ENCODE measurements around the gene BICD1. TPM values are rescaled to one million over a fixed set of nuclear protein-coding genes. Genes with fewer than 3 reads are reported as not detected.

Gene BICD1
- total and polyA plus RNA-seq, 2 of the 13 experiments (the other 11 are each of a cell fraction or from before 2014, with no cell fraction given): 4.5 to 5.2 TPM

DNA sequence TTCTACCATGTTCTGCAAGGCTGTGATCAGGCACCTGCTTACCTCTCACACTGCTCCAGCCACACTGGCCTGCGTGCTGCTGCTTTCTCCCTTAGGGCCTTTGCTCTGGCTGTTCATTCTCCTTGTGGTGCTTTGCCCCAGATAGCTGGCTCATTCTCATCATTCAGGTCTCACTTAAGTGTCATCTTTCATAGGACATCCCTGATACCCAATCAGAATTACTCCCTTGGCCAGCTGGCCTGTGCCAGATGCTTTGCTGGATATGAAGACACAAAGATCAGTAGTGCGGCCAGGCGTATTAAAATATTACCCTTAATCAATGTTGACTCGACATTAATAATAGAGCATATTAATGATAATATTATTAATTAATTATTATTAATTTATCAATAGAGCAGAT lies 148.9 kb downstream of the BICD1 start:
- in situ Hi-C loops (cut with HindIII; ENCODE audit: extremely low pct_ligation_motif_present, low pct_unique_long_range_greater_than_20kb): no loop called here

More for the DNA sequence above, 148.9 kb downstream of the BICD1 start:
- Histone ChIP-seq H3K36me3 (replicated peaks in 1 of 2; ENCODE audit: control insufficient read depth in 1 of 2, insufficient read depth in 2 of 2, low read length in 2 of 2) (no peaks in the 10 kb centered on the region), H3K27ac (ENCODE audit: extremely low read length, insufficient read depth, low read length) (no peak overlapping the region), H3K4me2 (ENCODE audit: low read depth, low read length) (no peak overlapping the region), H3K9me3 (ENCODE audit: low read length) (no peaks in the 10 kb centered on the region), H3K4me3 (replicated peaks in 1 of 3; ENCODE audit: insufficient read depth in 1 of 3, low read depth in 2 of 3, low read length in 3 of 3) (no peak overlapping the region), H3K4me1 (ENCODE audit: insufficient read depth, low read length) (no peaks in the 10 kb centered on the region), H2AFZ (ENCODE audit: low read length) (no peak overlapping the region), H3K27me3 (ENCODE audit: control insufficient read depth in 1 of 2, insufficient read depth in 2 of 2, low read length in 2 of 2) (no peaks in the 10 kb centered on the region), H3K79me2 (ENCODE audit: insufficient read depth, low read length) (no peaks in the 10 kb centered on the region), H3K9ac (ENCODE audit: insufficient read depth, low read depth, low read length) (no peak overlapping the region), H4K20me1 (ENCODE audit: insufficient read depth, low read length) (no peaks in the 10 kb centered on the region)
- DNase-seq (ENCODE audit: low spot score) (no peak), ATAC-seq (no peak), FAIRE-seq (no peak)
- CTCF ChIA-PET (ENCODE audit: low intra/inter-chr PET ratio, low total read pairs): no interaction called here
- no TSS peak for BruUV-seq (replicated peaks)
- TF ChIP-seq MAFF (IDR thresholded peaks at IDR 0.05; ENCODE audit: low read depth, low read length): no peak
- TF ChIP-seq ZSCAN12 (CRISPR knock-in tag; IDR thresholded peaks at IDR 0.05): no peak
- TF ChIP-seq ZNF652 (CRISPR knock-in tag; IDR thresholded peaks at IDR 0.05; ENCODE audit: borderline replicate concordance, low read depth): no peak
- no peak for TF ChIP-seq ZNF770 (CRISPR knock-in tag; IDR thresholded peaks at IDR 0.05)
- TF ChIP-seq, protein P1, sequence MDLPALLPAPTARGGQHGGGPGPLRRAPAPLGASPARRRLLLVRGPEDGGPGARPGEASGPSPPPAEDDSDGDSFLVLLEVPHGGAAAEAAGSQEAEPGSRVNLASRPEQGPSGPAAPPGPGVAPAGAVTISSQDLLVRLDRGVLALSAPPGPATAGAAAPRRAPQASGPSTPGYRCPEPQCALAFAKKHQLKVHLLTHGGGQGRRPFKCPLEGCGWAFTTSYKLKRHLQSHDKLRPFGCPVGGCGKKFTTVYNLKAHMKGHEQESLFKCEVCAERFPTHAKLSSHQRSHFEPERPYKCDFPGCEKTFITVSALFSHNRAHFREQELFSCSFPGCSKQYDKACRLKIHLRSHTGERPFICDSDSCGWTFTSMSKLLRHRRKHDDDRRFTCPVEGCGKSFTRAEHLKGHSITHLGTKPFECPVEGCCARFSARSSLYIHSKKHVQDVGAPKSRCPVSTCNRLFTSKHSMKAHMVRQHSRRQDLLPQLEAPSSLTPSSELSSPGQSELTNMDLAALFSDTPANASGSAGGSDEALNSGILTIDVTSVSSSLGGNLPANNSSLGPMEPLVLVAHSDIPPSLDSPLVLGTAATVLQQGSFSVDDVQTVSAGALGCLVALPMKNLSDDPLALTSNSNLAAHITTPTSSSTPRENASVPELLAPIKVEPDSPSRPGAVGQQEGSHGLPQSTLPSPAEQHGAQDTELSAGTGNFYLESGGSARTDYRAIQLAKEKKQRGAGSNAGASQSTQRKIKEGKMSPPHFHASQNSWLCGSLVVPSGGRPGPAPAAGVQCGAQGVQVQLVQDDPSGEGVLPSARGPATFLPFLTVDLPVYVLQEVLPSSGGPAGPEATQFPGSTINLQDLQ (CRISPR knock-in tag; IDR thresholded peaks at IDR 0.05): no peak
- no peak for TF ChIP-seq ZNF550 (CRISPR knock-in tag; IDR thresholded peaks at IDR 0.05; ENCODE audit: borderline replicate concordance)
- no peak for TF ChIP-seq KMT2B (CRISPR knock-in tag; IDR thresholded peaks at IDR 0.05)
- no peak for TF ChIP-seq ZNF878 (CRISPR knock-in tag; IDR thresholded peaks at IDR 0.05)
- no peak for TF ChIP-seq ZNF446 (CRISPR knock-in tag; IDR thresholded peaks at IDR 0.05)
- TF ChIP-seq ATF7 (IDR thresholded peaks at IDR 0.05): no peak
- no peak for TF ChIP-seq ATF7 (CRISPR knock-in tag; IDR thresholded peaks at IDR 0.05)
- TF ChIP-seq, protein P2, sequence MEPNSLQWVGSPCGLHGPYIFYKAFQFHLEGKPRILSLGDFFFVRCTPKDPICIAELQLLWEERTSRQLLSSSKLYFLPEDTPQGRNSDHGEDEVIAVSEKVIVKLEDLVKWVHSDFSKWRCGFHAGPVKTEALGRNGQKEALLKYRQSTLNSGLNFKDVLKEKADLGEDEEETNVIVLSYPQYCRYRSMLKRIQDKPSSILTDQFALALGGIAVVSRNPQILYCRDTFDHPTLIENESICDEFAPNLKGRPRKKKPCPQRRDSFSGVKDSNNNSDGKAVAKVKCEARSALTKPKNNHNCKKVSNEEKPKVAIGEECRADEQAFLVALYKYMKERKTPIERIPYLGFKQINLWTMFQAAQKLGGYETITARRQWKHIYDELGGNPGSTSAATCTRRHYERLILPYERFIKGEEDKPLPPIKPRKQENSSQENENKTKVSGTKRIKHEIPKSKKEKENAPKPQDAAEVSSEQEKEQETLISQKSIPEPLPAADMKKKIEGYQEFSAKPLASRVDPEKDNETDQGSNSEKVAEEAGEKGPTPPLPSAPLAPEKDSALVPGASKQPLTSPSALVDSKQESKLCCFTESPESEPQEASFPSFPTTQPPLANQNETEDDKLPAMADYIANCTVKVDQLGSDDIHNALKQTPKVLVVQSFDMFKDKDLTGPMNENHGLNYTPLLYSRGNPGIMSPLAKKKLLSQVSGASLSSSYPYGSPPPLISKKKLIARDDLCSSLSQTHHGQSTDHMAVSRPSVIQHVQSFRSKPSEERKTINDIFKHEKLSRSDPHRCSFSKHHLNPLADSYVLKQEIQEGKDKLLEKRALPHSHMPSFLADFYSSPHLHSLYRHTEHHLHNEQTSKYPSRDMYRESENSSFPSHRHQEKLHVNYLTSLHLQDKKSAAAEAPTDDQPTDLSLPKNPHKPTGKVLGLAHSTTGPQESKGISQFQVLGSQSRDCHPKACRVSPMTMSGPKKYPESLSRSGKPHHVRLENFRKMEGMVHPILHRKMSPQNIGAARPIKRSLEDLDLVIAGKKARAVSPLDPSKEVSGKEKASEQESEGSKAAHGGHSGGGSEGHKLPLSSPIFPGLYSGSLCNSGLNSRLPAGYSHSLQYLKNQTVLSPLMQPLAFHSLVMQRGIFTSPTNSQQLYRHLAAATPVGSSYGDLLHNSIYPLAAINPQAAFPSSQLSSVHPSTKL (CRISPR knock-in tag; IDR thresholded peaks at IDR 0.05): no peak
- intact Hi-C loops (cut with micrococcal nuclease; ENCODE audit: unreplicated experiment): no loop called here
- 96% methylated on average over 4 of the region's 4 CpGs for WGBS (ENCODE audit: low lambda C conversion rate)
- POLR2A ChIA-PET: no interaction called here

Measured in HepG2 (cell line).